ENCODE results near the gene PYURF.

Gene PYURF

DNA sequence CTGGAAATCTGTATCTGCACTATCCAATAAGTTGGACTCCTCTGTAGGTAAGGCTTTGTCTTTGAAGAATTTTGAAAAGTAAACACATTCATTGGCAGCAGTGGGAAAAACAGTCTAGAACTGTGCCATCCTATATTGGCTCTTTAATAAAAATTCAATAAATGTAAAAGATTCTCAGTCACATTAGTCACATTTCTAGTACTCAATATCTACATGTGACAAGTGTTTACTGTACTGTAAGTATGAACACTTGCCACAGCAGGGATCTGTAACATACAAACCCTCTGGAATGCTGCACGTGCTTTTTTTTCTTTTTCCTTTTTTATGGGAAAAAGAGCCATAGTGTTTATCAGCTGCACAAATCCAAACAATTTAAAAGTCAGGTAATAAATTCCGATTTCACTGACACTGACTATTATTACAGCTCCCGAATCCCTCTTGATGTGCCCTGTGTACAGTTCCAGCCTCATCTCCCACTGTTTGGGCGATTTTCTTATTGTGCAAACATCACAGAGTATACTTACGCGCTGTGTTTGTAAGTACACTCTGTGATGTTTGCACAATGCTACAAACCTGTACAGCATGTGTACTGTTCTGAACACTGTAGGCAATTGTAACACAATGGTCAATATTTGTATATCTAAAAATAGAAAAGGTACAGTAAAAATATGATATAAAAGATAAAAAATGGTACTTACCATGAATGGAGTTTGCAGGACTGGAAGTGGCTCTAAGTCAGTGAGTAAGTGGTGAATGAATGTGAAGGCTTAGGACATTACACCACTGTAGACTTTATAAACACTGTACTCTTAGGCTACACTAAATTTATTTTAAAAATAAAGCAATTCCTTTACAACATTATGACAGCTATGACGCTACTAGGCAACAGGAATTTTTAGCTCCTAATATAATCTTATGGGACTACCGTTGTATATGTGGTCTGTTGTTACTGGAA, 8.7 kb downstream of the PYURF start:
- no peak for DNase-seq (ENCODE audit: low read depth in 2 of 2, low spot score in 1 of 2)

DNA sequence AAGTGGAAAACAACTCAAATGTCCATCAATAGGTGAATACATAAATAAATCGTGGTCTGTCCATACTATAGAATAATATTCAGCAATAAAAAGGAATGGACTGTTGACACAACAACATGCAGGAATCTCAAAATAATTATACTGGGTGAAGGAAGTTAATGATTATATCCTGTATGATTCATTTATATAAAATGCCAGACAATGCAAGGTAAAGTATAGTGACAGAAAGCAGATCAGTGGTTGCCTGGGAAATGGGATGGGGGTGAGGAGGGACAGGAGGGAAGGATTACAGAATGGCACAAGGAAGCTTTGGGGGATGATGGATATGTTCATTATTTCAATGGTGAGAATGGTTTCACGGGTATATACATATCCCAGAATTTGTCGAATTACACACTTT, 12.3 kb downstream of the PYURF start:
- DNase-seq (ENCODE audit: low read depth in 2 of 2, low spot score in 1 of 2), result no peak

DNA sequence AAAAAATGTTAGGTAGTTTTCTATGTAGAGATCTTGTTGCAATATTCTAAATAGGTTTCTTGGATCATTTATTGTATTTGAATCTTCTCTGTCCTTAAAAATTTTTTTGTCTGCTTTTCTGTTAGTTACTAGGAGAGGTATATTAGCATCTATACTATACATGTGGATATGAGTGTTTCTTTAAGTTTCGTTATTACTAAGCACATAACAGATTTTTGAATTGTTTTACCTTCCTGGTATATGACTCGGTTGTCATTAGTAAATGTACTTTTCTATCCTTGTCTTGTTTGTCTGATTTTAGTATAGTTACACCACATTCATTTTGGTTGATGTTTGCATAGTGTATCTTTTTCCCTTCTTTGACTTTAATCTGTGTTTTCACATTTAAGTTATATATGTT, 20.2 kb downstream of the PYURF start:
- no peak for DNase-seq (ENCODE audit: low read depth in 2 of 2, low spot score in 1 of 2)

DNA sequence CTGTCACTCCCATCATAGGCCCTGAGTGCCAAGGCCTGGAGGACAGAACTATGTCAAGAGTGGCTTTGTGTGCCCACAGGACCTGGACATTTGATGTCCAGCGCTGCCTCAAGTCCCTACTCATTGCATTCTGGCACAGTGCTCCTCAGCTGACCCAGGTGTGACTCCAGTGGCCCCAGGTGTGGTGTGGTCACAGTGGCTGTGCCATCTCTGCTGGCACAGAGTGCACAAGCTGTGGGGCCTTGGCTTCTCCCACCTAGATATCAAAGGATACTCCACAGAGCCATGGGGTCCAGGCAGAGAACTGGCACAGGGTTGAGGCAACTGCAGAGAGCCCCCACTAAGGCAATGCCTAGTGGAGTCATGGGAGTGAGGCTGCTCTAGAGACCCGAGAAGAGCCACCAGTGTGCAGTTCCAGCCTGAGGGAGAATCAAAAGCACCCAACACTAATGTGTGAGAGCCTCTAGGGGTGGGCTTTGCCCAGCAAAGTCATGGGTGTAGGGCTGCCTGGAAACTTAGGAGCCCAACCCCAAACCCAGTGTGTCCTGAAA, 25.6 kb downstream of the PYURF start:
- no peak for DNase-seq (ENCODE audit: low read depth in 2 of 2, low spot score in 1 of 2)

DNA sequence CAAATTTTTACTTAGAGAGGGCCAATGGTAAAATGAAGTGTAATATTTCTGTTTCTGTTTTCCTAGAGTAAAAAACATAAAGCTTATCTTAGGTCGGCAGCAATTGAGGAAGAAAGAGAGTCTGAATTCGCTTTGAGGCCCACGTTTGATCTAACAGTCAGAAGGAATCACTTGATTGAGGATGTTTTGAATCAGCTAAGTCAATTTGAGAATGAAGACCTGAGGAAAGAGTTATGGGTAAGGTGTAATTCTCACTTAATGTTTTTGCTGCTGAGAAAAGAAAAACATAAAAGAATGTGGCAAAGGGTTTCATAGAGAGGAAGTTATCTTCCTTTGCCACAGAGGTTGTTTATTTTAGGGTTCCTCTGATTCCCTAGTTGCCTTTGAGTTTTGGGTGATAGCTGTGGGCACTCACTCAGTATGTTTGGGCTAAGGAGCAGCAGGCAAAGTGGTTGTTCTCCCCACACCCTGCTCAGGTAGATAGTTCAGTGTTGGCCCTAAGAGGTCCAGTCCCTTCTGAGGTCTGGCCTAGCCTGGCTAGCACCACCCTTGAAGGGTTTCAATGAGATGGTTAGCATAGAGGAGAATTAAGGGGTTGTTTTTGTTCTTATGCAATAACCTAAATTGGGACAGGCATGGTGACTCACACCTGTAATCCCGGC, 34.3 kb downstream of the PYURF start:
- DNase-seq (ENCODE audit: low read depth in 2 of 2, low spot score in 1 of 2), result no peak

- no peak for DNase-seq (ENCODE audit: low read depth in 2 of 2, low spot score in 1 of 2)
Measured at GRCh38 chr4:88481537-88481936, 42.0 kb downstream of the PYURF start.

- DNase-seq (ENCODE audit: low read depth in 2 of 2, low spot score in 1 of 2), result no peak
Measured at GRCh38 chr4:88478247-88478646, 45.3 kb downstream of the PYURF start.

GRCh38 chr4:88477229-88477860, 46.2 kb downstream of the PYURF start:
- DNase-seq (ENCODE audit: low read depth in 2 of 2, low spot score in 1 of 2), result no peak

All from stimulated activated CD8-positive, alpha-beta memory T cell treated with anti-CD3 and anti-CD28 coated beads, Interleukin-4, amount 100 ng/mL, for 4 hours (primary cell).